HepG2 (cell line): ENCODE data around the gene BIRC5. TPM values are rescaled to one million over a fixed set of nuclear protein-coding genes. Genes with fewer than 3 reads are reported as not detected.

Source experiments
- ATAC-seq: fragments of 200-7000 bp; cut with Tn5 transposase; 3 replicates; pipeline ENCODE4 v1.9.1; 2020; ENCODE audit warnings: mild to moderate bottlenecking, moderate library complexity
- BruUV-seq: library from RNA; stranded (reverse); fragments of 400-500 nt; replicated peaks from 2 replicates; lab custom pipeline; 2021; lab: Mats Ljungman, UMichigan
- CTCF ChIA-PET: fragments of 300-600 bp; formaldehyde crosslinking; extraction: SDS; loops from one replicate; lab custom pipeline; 2021; ENCODE audit warnings: low total read pairs, inconsistent platforms, low intra/inter-chr PET ratio; lab: Yijun Ruan, JAX
- POLR2A ChIA-PET: fragments of 350-600 bp; sonication (Branson Sonifier 250); formaldehyde crosslinking; loops from one replicate; lab custom pipeline; 2020; ENCODE audit warnings: antibody characterized with exemption, inconsistent platforms; lab: Yijun Ruan, JAX
- DNase-seq: peaks from one replicate; pipeline ENCODE4 v3.0.0-alpha.2; 2015; ENCODE audit warnings: low spot score
- FAIRE-seq: peaks from 3 replicates; lab custom pipeline; 2011; peaks lifted over from hg19 to GRCh38; lab: Jason Lieb, UNC
- H2AFZ ChIP-seq: one replicate; pipeline ENCODE4 v1.6.1; 2011; ENCODE audit warnings: low read length, inconsistent platforms
- H3K27ac ChIP-seq: fragments of 300-600 bp; 3 replicates; pipeline ENCODE4 v1.8.0; 2011; ENCODE audit warnings: mixed run types, mild to moderate bottlenecking, mixed read lengths, low read length, inconsistent platforms; ENCODE audit not compliant: insufficient read depth; ENCODE audit errors: extremely low read length
- H3K27me3 ChIP-seq, 2 experiments: fragments of 200-600 bp in 1 of 2; 2 replicates in 1 of 2; 3 replicates in 1 of 2; pipeline versions ENCODE4 v1.6.0 to v1.8.0; 2011; ENCODE audit warnings: low read length in 2 of 2, mild to moderate bottlenecking in 2 of 2, moderate library complexity in 2 of 2, inconsistent platforms in 1 of 2; ENCODE audit not compliant: insufficient read depth in 2 of 2, control insufficient read depth in 1 of 2
- H3K36me3 ChIP-seq, 2 experiments: fragments of 200-600 bp in 1 of 2; replicated peaks in 1 of 2; 2 replicates in 1 of 2; 3 replicates in 1 of 2; pipeline versions ENCODE4 v1.5.1 to v1.8.0; 2011; ENCODE audit warnings: low read length in 2 of 2, inconsistent platforms in 1 of 2; ENCODE audit not compliant: insufficient read depth in 2 of 2, control insufficient read depth in 1 of 2
- H3K4me1 ChIP-seq: 2 replicates; pipeline ENCODE4 v1.5.1; 2012; ENCODE audit warnings: low read length, inconsistent platforms; ENCODE audit not compliant: insufficient read depth
- H3K4me2 ChIP-seq: 2 replicates; pipeline ENCODE4 v1.6.0; 2011; ENCODE audit warnings: low read depth, low read length, inconsistent platforms
- H3K4me3 ChIP-seq, 3 experiments: fragments of 200-600 bp in 1 of 3; sonication (generic), shearing (Covaris generic) in 1 of 3; replicated peaks in 1 of 3; 2 replicates each; pipeline ENCODE4 v1.5.1; 2011 to 2016; ENCODE audit warnings: low read length in 3 of 3, inconsistent platforms in 2 of 3, low read depth in 2 of 3, mild to moderate bottlenecking in 2 of 3, control low read depth in 1 of 3, mixed read lengths in 1 of 3; ENCODE audit not compliant: insufficient read depth in 1 of 3
- H3K79me2 ChIP-seq: one replicate; pipeline ENCODE4 v1.6.1; 2011; ENCODE audit warnings: low read length, inconsistent platforms; ENCODE audit not compliant: insufficient read depth
- H3K9ac ChIP-seq: 2 replicates; pipeline ENCODE4 v1.6.0; 2011; ENCODE audit warnings: mild to moderate bottlenecking, low read depth, low read length, inconsistent platforms; ENCODE audit not compliant: insufficient read depth
- H3K9me3 ChIP-seq: 2 replicates; pipeline ENCODE4 v1.5.1; 2012; ENCODE audit warnings: mild to moderate bottlenecking, low read length
- H4K20me1 ChIP-seq: 2 replicates; pipeline ENCODE4 v1.6.0; 2011; ENCODE audit warnings: inconsistent platforms, mild to moderate bottlenecking, low read length, moderate library complexity; ENCODE audit not compliant: insufficient read depth
- AGO1 ChIP-seq: fragments of 200-400 bp; formaldehyde crosslinking; IDR thresholded peaks from 2 replicates; pipeline ENCODE4 v1.6.1; 2017; ENCODE audit warnings: mild to moderate bottlenecking, low read depth, low read length, moderate library complexity; ENCODE audit not compliant: poor library complexity, severe bottlenecking
- CBX2 ChIP-seq, 2 experiments: fragments of 200-600 bp in 1 of 2; sonication (generic); formaldehyde crosslinking in 1 of 2; IDR thresholded peaks; 2 replicates each; pipeline versions ENCODE4 v1.7.0 to v1.8.1; 2018 to 2022; ENCODE audit warnings: low read depth in 2 of 2, low read length in 1 of 2, mild to moderate bottlenecking in 1 of 2, missing genetic modification reagents in 1 of 2
- CENPT ChIP-seq: sonication (generic); formaldehyde crosslinking; IDR thresholded peaks from 2 replicates; pipeline ENCODE4 v1.8.0; 2022; ENCODE audit warnings: low read depth, mild to moderate bottlenecking, moderate library complexity, missing genetic modification reagents
- FOXM1 ChIP-seq: sonication (generic); formaldehyde crosslinking; IDR thresholded peaks from 2 replicates; pipeline ENCODE4 v1.5.0; 2020; ENCODE audit warnings: missing genetic modification reagents
- MYC ChIP-seq: sonication (generic); formaldehyde crosslinking; IDR thresholded peaks from 2 replicates; pipeline ENCODE4 v1.9.0; 2021; ENCODE audit warnings: missing genetic modification reagents, borderline replicate concordance
- PBX2 ChIP-seq: IDR thresholded peaks from 2 replicates; pipeline ENCODE4 v1.6.1; 2016; ENCODE audit warnings: control low read depth
- POGK ChIP-seq: sonication (generic); formaldehyde crosslinking; conservative IDR thresholded peaks from 2 replicates; pipeline ENCODE4 v1.8.0; 2022; ENCODE audit warnings: mild to moderate bottlenecking, moderate library complexity, missing genetic modification reagents
- POLR2A ChIP-seq, 2 experiments: IDR thresholded peaks; 2 replicates each; pipeline ENCODE4 v1.6.1; 2011; ENCODE audit warnings: low read depth in 2 of 2, low read length in 2 of 2, mild to moderate bottlenecking in 1 of 2, moderate library complexity in 1 of 2; ENCODE audit not compliant: insufficient read depth in 1 of 2
- RBAK ChIP-seq: sonication (generic); formaldehyde crosslinking; IDR thresholded peaks from 2 replicates; pipeline ENCODE4 v1.5.1; 2020; ENCODE audit warnings: mild to moderate bottlenecking, missing genetic modification reagents
- RFXAP ChIP-seq: sonication (generic); formaldehyde crosslinking; IDR thresholded peaks from 2 replicates; pipeline ENCODE4 v1.4.0; 2020; ENCODE audit warnings: missing genetic modification reagents, borderline replicate concordance
- TBX2 ChIP-seq: sonication (generic); formaldehyde crosslinking; IDR thresholded peaks from 2 replicates; pipeline ENCODE4 v1.5.0; 2020; ENCODE audit warnings: missing genetic modification reagents, mild to moderate bottlenecking, borderline replicate concordance
- TFDP1 ChIP-seq: IDR thresholded peaks from 2 replicates; pipeline ENCODE4 v1.6.1; 2016; ENCODE audit warnings: missing compliant biosample characterization, missing genetic modification reagents, borderline replicate concordance
- THAP11 ChIP-seq: IDR thresholded peaks from 2 replicates; pipeline ENCODE4 v1.6.1; 2016; ENCODE audit warnings: missing biosample characterization, missing genetic modification reagents
- TOE1 ChIP-seq: sonication (generic); formaldehyde crosslinking; IDR thresholded peaks from 2 replicates; pipeline ENCODE4 v1.4.0; 2020; ENCODE audit warnings: mild to moderate bottlenecking, missing genetic modification reagents
- XBP1 ChIP-seq: sonication (generic); formaldehyde crosslinking; IDR thresholded peaks from 2 replicates; pipeline ENCODE4 v1.5.0; 2020; ENCODE audit warnings: missing genetic modification reagents
- ZNF274 ChIP-seq: sonication (generic); formaldehyde crosslinking; IDR thresholded peaks from 2 replicates; pipeline ENCODE4 v1.5.1; 2020; ENCODE audit warnings: mild to moderate bottlenecking, missing genetic modification reagents
- ZNF34 ChIP-seq: sonication (generic); formaldehyde crosslinking; IDR thresholded peaks from 2 replicates; pipeline ENCODE4 v1.4.0; 2020; ENCODE audit warnings: mild to moderate bottlenecking, missing genetic modification reagents, borderline replicate concordance
- ZNF367 ChIP-seq: sonication (generic); formaldehyde crosslinking; IDR thresholded peaks from 2 replicates; pipeline ENCODE4 v1.4.0; 2020; ENCODE audit warnings: missing genetic modification reagents, borderline replicate concordance
- ZNF431 ChIP-seq: sonication (generic); formaldehyde crosslinking; IDR thresholded peaks from 2 replicates; pipeline ENCODE4 v1.9.0; 2022; ENCODE audit warnings: missing genetic modification reagents, low read depth, mild to moderate bottlenecking, borderline replicate concordance
- ZNF572 ChIP-seq: sonication (generic); formaldehyde crosslinking; IDR thresholded peaks from 2 replicates; pipeline ENCODE4 v1.5.1; 2020; ENCODE audit warnings: mild to moderate bottlenecking, missing genetic modification reagents
- ZNF598 ChIP-seq: sonication (generic); formaldehyde crosslinking; IDR thresholded peaks from 2 replicates; pipeline ENCODE4 v1.5.1; 2020; ENCODE audit warnings: mild to moderate bottlenecking, missing genetic modification reagents, borderline replicate concordance
- WGBS: methylation state at CpG from one replicate; pipeline ENCODE4 v1.1.6; 2017; ENCODE audit warnings: low lambda C conversion rate; 5-methylcytosine and 5-hydroxymethylcytosine counted together
- in situ Hi-C: cut with HindIII; loops from 2 replicates; pipeline ENCODE4 v1.10.0; 2017; ENCODE audit warnings: low pct_unique_long_range_greater_than_20kb; ENCODE audit not compliant: extremely low pct_ligation_motif_present
- intact Hi-C: fragments of 100-400 bp; cut with micrococcal nuclease; formaldehyde crosslinking; loops from one replicate; pipeline ENCODE4 v1.10.0; 2022; ENCODE audit not compliant: unreplicated experiment
- polyA plus RNA-seq, 8 experiments: library from polyadenylated mRNA; depleted of rRNA in 3 of 8; stranded (reverse) in 7 of 8; unstranded in 1 of 8; fragments of >200 nt; fragmentation: Illumina TruSeq in 4 of 8; extraction: Trizol in 4 of 8; gene quantifications; 2 replicates each; pipeline versions ENCODE4 v1.2.1 to v1.2.3, GENCODE V29; 2011 to 2016; ENCODE audit warnings: low read depth in 4 of 8, missing spikeins in 1 of 8, mixed read lengths in 1 of 8; ENCODE audit not compliant: insufficient read depth in 1 of 8
- total RNA-seq, 5 experiments: library from RNA; depleted of rRNA; stranded (reverse); fragments of >200 nt; fragmentation: Illumina TruSeq; extraction: Trizol; gene quantifications; 2 replicates each; pipeline ENCODE4 v1.2.3, GENCODE V29; 2016; ENCODE audit warnings: low read depth in 1 of 5

BIRC5 gene
- total and polyA plus RNA-seq, 2 of the 13 experiments (the other 11 are each of a cell fraction or from before 2014, with no cell fraction given) = 30.3 to 135 TPM

- no peak for FAIRE-seq
- Histone ChIP-seq H3K4me3 (peak overlapping the region; percentile 25 to 66 (median 38)), H3K9ac (0 out of 2 replicates have a peak overlapping the region, but pooled peaks have one; percentile 28), H3K27ac (no peak overlapping the region), H4K20me1 (no peaks in the 10 kb centered on the region), H3K36me3 (no peaks in the 10 kb centered on the region), H2AFZ (no peak overlapping the region), H3K9me3 (no peaks in the 10 kb centered on the region), H3K27me3 (peaks cover 13 to 59% of the 10 kb centered on the region in 2 experiments), H3K4me1 (peaks cover 66% of the 10 kb centered on the region), H3K4me2 (peak overlapping the region; percentile 80), H3K79me2 (no peaks in the 10 kb centered on the region)
- WGBS = 7% methylated on average over 18 of the region's 23 CpGs
- ATAC-seq = peak; percentile 83
- BruUV-seq = no TSS peak
- in situ Hi-C loops (no loop called here), intact Hi-C loops (no loop called here)
- CTCF ChIA-PET = no interaction called here
- POLR2A ChIA-PET = interaction anchor here (1.0 to 1.5 kb wide), 2 partner anchors 9 to 159 kb away, joined by 5 read pairs; no protein-coding TSS in a partner anchor
- peak; percentile 43 for DNase-seq
- TF ChIP-seq AGO1 = no peak
- no peak; the same call in 1 of the 2 replicates for TF ChIP-seq RBAK (CRISPR knock-in tag)
- TF ChIP-seq ZNF598 (CRISPR knock-in tag) = peak; percentile 12; the same call in 1 of the 2 replicates
- peak; percentile 89; the same call in 1 of the 2 replicates for TF ChIP-seq ZNF572 (CRISPR knock-in tag)
- no peak for TF ChIP-seq CBX2 (IDR thresholded peaks at IDR 0.05; ENCODE audit: low read depth, low read length)
- no peak for TF ChIP-seq CBX2 (CRISPR knock-in tag; IDR thresholded peaks at IDR 0.05; ENCODE audit: low read depth)
- 0 out of 2 replicates have a peak, but pooled peaks have one; percentile 77 for TF ChIP-seq CENPT (CRISPR knock-in tag)
- 0 out of 2 replicates have a peak, but pooled peaks have one; percentile 57 for TF ChIP-seq RFXAP
- TF ChIP-seq TBX2 = peak; percentile 40; the same call in 1 of the 2 replicates
- TF ChIP-seq ZNF34 = no peak
- no peak for TF ChIP-seq TFDP1 (CRISPR knock-in tag)
- no peak for TF ChIP-seq POLR2A (IDR thresholded peaks at IDR 0.05; ENCODE audit: insufficient read depth in 1 of 2, low read depth in 2 of 2, low read length in 2 of 2)
- TF ChIP-seq PBX2 (CRISPR knock-in tag) = no peak
- TF ChIP-seq MYC = no peak; the same call in 1 of the 2 replicates
- TF ChIP-seq FOXM1 (CRISPR knock-in tag) = no peak
- peak; percentile 64 for TF ChIP-seq POGK (CRISPR knock-in tag)
- 0 out of 2 replicates have a peak, but pooled peaks have one; percentile 64 for TF ChIP-seq ZNF274 (CRISPR knock-in tag)
- TF ChIP-seq TOE1 (CRISPR knock-in tag) = no peak
- TF ChIP-seq ZNF431 (CRISPR knock-in tag) = no peak
- peak; percentile 83 for TF ChIP-seq THAP11 (CRISPR knock-in tag)
- no peak for TF ChIP-seq ZNF367 (CRISPR knock-in tag)
- no peak for TF ChIP-seq XBP1
Observed at GRCh38 chr17:78263063-78263735, 49.1 kb downstream of the BIRC5 start.
